GM18951 (cell line): ENCODE results near the gene WDR76.
"Not testable (repeated sequence)": the region's sequence is repeated elsewhere in the genome, so short reads cannot be mapped to it uniquely, and the experiment has no call there.

Experiments
- POLR2A ChIP-seq: IDR thresholded peaks from 4 replicates; pipeline ENCODE4 v1.6.1; 2011; ENCODE audit warnings: mild to moderate bottlenecking; ENCODE audit not compliant: insufficient read length, insufficient read depth; ENCODE audit errors: extremely low read depth
- in situ Hi-C: fragments of 300-500 bp; cut with MboI; formaldehyde crosslinking; loops from one replicate; pipeline ENCODE4 v1.12.0; 2022; ENCODE audit warnings: low sequenced_read_pairs, mixed read lengths, inconsistent platforms; ENCODE audit not compliant: unreplicated experiment

The WDR76 gene

DNA sequence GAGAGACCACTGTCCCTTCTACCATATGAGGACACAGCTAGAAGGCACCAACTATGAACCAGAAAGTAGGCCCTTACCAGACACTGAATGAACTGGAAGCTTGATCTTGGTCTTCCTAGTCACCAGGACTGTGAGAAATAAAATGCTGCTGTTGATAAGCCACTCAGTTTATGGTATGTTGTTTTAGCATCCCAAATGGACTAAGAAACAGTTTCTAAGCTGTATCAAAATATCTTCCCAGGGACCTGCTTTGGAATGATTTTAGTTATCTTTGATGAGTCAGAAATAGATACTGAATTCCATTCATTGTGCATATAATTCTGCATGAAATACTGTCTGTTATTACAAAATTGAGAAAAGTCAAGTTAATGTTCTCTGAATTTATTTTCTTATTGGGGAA, 18.6 kb downstream of the WDR76 start:
- no peak for TF ChIP-seq POLR2A
- in situ Hi-C loops: no loop called here

GRCh38 chr15:43851251-43851650, 24.4 kb downstream of the WDR76 start:
- in situ Hi-C loops: no loop called here
- TF ChIP-seq POLR2A: no peak

- in situ Hi-C loops: no loop called here
- no peak for TF ChIP-seq POLR2A
Measured at GRCh38 chr15:43852607-43853006, 25.8 kb downstream of the WDR76 start.

- no peak for TF ChIP-seq POLR2A
- in situ Hi-C loops: no loop called here
Measured at GRCh38 chr15:43854801-43855200, 28.0 kb downstream of the WDR76 start.

DNA sequence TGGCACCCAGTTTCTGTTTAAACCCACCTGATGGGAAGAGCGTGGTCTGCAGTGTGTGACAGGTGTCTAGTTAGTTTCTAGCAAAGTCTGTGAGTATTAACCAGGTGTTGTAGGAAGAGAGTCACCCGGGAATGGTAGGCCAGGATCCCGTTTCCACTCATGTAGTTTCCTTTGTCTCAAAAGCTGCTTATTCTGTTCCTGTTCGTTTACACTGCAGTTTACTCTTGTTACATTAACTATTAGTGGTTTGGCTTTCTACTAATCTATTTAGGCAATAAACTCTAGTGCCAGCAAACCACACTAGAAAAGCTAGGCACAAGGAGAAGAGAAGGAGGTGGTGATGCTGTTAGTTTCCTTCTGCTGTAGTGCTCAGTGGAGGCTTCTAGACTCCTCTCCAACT, 32.7 kb downstream of the WDR76 start:
- TF ChIP-seq POLR2A: no peak
- in situ Hi-C loops: no loop called here

DNA sequence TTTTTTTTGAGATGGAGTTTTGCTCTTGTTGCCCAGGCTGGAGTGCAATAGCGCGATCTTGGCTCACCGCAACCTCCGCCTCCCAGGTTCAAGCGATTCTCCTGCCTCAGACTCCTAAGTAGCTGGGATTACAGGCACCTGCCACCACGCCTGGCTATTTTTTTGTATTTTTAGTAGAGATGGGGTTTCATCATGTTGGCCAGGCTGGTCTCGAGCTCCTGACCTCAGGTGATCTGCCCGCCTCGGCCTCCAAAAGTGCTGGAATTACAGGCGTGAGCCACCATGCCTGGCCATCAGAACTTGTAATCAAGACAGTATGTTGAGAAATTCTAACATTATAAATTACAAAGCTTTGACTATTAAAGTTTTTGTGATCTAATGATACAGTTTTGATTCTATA, 39.8 kb downstream of the WDR76 start:
- in situ Hi-C loops: not testable (repeated sequence)

DNA sequence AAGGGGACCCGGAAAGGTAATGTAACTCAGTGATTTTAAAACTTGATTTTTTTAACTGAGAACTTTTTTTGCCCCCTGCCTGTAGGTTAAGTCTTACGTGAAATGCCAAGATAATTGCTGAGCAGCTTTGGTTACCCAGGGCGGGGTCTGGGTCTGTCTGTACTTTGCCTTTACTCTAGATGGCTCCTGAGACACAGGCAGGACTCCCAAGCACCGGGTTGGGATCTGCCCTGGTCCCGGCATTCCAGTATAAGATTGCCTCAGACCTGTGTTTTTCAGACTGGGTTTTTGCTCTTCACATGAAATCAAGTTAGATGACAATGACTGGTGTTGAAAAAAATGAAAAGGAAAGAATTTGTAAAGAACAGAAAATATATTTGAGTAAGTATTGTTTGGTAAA, 40.3 kb downstream of the WDR76 start:
- in situ Hi-C loops: no loop called here

GRCh38 chr15:43868406-43868805, 41.6 kb downstream of the WDR76 start:
- TF ChIP-seq POLR2A: no peak
- in situ Hi-C loops: no loop called here

More for the DNA sequence above, 40.3 kb downstream of the WDR76 start:
- no peak for TF ChIP-seq POLR2A

DNA sequence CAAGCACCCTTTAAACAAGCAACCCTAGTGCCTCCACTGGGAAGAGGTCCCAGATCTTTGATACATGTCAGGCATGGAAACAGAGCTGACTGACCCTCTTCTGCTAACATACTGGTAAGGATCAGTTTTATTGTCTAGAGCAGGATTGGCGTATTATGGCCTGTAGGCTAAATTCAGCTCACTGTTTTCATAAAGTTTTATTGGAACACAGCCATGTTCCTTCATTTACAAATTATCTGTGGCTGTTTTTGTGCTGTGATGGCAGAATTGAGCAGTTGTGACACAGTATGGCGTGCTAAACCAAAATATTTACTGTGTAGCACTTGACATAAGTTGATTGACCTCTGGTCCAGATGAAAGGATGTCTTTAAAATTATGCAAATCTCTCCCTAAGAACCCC, 45.0 kb downstream of the WDR76 start:
- in situ Hi-C loops: no loop called here
- TF ChIP-seq POLR2A: no peak

DNA sequence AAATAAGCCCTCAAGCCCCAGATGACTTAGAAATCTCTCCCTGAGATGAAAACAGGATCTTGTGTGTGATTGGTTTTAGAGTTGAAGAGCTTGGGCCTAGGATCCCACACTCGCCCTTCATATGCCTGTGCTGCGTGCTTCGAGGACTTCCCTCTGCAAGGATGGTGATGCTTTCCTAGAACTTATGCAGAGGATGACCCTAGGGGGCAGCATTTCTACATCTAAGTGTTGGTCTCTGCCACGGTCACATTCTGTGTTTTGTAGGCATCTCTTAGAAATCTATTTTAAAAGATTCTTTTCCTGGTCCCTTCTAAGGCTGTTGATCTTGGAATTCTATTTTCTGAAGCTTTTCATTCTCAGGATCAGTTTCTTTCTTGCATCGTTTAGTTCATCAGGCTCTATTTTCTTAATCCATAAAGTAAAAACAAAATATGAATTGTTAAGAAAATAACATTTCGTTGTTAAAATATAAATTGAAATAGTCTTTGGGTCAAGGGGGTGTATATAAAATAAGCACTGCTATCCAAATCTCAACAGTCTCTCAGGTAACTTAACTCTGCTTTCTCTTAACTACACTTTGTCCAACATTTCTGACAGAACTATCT, 45.7 kb downstream of the WDR76 start:
- in situ Hi-C loops: no loop called here
- TF ChIP-seq POLR2A: no peak

DNA sequence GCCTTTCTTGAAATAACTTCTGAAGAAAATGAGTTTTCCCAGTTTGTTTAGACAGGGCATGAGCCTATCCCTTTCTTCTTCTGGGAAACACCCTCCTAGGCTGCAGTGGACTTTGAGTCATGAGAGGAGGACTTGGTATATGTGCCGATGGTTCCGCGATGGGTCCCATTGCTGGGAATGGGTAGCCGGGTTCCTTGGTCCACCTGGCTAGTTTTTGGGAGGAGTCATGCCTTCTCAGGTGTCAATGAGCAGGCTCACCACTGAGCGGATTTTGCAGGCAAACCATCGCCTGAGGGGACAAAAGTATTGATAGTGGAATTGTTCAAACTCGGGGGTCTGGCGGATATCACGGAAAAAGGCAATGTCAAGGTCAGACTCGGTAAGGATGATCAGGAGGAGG, 46.8 kb downstream of the WDR76 start:
- TF ChIP-seq POLR2A: no peak
- in situ Hi-C loops: no loop called here

DNA sequence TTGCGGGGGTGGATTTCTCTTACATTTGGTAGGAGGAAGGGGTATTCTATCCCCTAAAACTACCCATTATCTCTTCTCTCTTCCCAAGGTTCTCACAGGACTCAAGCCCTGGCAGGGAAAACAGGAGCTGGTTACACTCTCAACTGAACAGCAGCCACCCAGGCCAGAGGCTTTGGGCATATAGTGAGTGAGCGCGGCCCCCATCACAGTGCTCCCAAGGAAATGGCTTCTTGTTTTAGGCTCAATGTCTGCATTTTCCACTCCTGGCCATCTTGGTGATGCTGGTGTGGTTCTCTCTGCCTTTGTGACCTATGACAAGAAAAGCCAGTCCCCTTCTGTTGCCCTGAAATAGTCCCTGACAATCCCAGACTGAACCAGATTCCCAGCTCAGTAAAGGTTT, 50.1 kb downstream of the WDR76 start:
- no peak for TF ChIP-seq POLR2A
- in situ Hi-C loops: no loop called here

DNA sequence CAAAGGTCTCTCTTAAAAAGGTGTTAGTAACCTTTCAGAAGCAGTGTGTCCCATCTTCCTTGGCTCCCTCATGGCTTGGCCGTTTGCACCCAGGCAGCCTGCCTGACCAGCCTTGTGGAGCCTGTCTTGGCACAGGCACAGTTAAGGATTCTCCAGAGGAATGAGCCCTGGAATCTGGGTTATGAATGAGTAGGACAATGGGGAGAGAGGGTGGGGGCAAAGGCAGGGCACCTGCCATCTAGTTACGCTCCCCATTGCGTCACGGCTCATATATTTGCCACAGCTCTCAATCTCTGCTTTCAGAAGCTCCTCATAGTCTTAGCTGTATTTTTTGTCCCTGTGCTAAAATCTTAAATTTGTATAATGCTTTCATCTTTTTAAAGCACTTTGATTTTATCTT, 50.6 kb downstream of the WDR76 start:
- no peak for TF ChIP-seq POLR2A
- in situ Hi-C loops: no loop called here

- no peak for TF ChIP-seq POLR2A
- in situ Hi-C loops: no loop called here
Measured at GRCh38 chr15:43878446-43878845, 51.6 kb downstream of the WDR76 start.
